Body of pancreas (tissue), 4 donors: ENCODE results near the gene MAN2B1. TPM values are rescaled to one million over a fixed set of nuclear protein-coding genes. Genes with fewer than 3 reads are reported as not detected.
"Not testable (repeated sequence)": the region's sequence is repeated elsewhere in the genome, so short reads cannot be mapped to it uniquely, and the experiment has no call there.

Experiments used
- ATAC-seq: fragments of 150-250 bp; one replicate; pipeline ENCODE4 v1.9.1; 2016
- DNase-seq, 4 donors: peaks; one replicate each; pipeline ENCODE4 v3.0.0-alpha.2; 2019
- H3K27ac ChIP-seq, 4 donors: fragments of 200-600 bp; sonication (generic); 1 replicate in 3 of 4; 2 replicates in 1 of 4; pipeline versions ENCODE4 v1.5.1 to v1.6.1; 2016 to 2019; ENCODE audit warnings: mild to moderate bottlenecking in 1 of 4, mixed read lengths in 1 of 4, moderate library complexity in 1 of 4
- H3K27me3 ChIP-seq, 2 donors: fragments of 200-600 bp; sonication (generic); one replicate each; pipeline ENCODE4 v1.6.0; 2016; ENCODE audit warnings: mild to moderate bottlenecking in 1 of 2
- H3K36me3 ChIP-seq, 2 donors: fragments of 200-600 bp; sonication (generic); replicated peaks in 1 of 2; 2 replicates each; pipeline ENCODE4 v1.5.1; 2016; ENCODE audit warnings: low read depth in 2 of 2; ENCODE audit not compliant: insufficient read depth in 1 of 2
- H3K4me1 ChIP-seq: fragments of 200-600 bp; sonication (generic); one replicate; pipeline ENCODE4 v1.6.0; 2016
- H3K4me3 ChIP-seq, 2 donors: fragments of 200-600 bp; sonication (generic); 1 replicate in 1 of 2; 2 replicates in 1 of 2; pipeline ENCODE4 v1.5.1; 2016 to 2019
- H3K9me3 ChIP-seq, 3 donors: fragments of 200-600 bp; sonication (generic); 1 replicate in 2 of 3; 2 replicates in 1 of 3; pipeline ENCODE4 v1.5.1; 2016
- POLR2A ChIP-seq, 3 donors: fragments of 450-650 bp; IDR thresholded peaks; one replicate each; pipeline ENCODE4 v1.6.1; 2016; ENCODE audit warnings: antibody characterized with exemption in 3 of 3, mild to moderate bottlenecking in 2 of 3
- WGBS, 2 donors: methylation state at CpG; one replicate each; pipeline ENCODE4 v1.1.5; 2017; 5-methylcytosine and 5-hydroxymethylcytosine counted together
- intact Hi-C: fragments of 100-400 bp; cut with DNase I; formaldehyde crosslinking; loops from one replicate; pipeline ENCODE4 v1.15.1; 2023
- total RNA-seq, 2 donors: library from RNA; depleted of rRNA; stranded (reverse); fragments of >200 nt; gene quantifications; one replicate each; pipeline ENCODE4 v1.1.0, GENCODE V29; 2016
- TF ChIP-seq, protein P1 (sequence below), 7 experiments: fragments of 450-650 bp in 4 of 7; fragments of 200-600 bp in 3 of 7; sonication (generic) in 3 of 7; IDR thresholded peaks; one replicate each; pipeline ENCODE4 v1.5.1; 2016 to 2019; ENCODE audit warnings: antibody characterized with exemption in 7 of 7

MAN2B1 gene
- total RNA-seq, 2 donors from 2014 or later: 30.0 to 48.0 TPM

DNA sequence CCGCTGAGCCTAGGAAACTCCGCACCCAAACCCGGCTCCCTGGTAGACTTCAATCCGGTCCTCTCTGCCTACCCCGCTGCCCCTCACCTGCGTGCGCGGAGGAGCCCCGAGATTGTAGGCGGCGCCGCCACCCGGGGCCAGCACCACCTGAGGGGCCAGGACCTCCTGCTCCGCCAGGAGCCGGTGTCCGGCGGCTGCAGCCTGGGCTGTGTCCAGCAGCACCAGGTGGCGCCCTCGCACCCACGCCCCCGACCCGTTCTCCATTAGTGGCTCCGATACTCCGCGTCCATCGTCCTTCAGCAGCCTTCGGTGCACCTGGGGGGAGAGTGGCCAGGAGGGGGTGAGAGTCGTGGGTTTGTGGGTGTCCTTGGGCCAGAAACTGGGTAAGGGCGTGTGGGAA lies 18.5 kb downstream of the MAN2B1 start:
- no peak overlapping the region for H3K4me3 ChIP-seq
- no peak for TF ChIP-seq POLR2A (IDR thresholded peaks at IDR 0.05)
- TF ChIP-seq, protein P1, sequence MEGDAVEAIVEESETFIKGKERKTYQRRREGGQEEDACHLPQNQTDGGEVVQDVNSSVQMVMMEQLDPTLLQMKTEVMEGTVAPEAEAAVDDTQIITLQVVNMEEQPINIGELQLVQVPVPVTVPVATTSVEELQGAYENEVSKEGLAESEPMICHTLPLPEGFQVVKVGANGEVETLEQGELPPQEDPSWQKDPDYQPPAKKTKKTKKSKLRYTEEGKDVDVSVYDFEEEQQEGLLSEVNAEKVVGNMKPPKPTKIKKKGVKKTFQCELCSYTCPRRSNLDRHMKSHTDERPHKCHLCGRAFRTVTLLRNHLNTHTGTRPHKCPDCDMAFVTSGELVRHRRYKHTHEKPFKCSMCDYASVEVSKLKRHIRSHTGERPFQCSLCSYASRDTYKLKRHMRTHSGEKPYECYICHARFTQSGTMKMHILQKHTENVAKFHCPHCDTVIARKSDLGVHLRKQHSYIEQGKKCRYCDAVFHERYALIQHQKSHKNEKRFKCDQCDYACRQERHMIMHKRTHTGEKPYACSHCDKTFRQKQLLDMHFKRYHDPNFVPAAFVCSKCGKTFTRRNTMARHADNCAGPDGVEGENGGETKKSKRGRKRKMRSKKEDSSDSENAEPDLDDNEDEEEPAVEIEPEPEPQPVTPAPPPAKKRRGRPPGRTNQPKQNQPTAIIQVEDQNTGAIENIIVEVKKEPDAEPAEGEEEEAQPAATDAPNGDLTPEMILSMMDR (IDR thresholded peaks at IDR 0.05): peak in 4 of 7 experiments; percentile 30 to 48 (median 36)
- H3K27me3 ChIP-seq: no peaks in the 10 kb centered on the region
- DNase-seq (peak; percentile 26 to 62 (median 42)), ATAC-seq (peak; percentile 50)
- no peaks in the 10 kb centered on the region for H3K36me3 ChIP-seq
- WGBS, 2 donors: 15 to 30% methylated on average over 12 to 28 of the region's 29 CpGs
- intact Hi-C loops: no loop called here
- no peaks in the 10 kb centered on the region for H3K9me3 ChIP-seq
- peaks cover 18% of the 10 kb centered on the region for H3K4me1 ChIP-seq
- no peak overlapping the region for H3K27ac ChIP-seq

DNA sequence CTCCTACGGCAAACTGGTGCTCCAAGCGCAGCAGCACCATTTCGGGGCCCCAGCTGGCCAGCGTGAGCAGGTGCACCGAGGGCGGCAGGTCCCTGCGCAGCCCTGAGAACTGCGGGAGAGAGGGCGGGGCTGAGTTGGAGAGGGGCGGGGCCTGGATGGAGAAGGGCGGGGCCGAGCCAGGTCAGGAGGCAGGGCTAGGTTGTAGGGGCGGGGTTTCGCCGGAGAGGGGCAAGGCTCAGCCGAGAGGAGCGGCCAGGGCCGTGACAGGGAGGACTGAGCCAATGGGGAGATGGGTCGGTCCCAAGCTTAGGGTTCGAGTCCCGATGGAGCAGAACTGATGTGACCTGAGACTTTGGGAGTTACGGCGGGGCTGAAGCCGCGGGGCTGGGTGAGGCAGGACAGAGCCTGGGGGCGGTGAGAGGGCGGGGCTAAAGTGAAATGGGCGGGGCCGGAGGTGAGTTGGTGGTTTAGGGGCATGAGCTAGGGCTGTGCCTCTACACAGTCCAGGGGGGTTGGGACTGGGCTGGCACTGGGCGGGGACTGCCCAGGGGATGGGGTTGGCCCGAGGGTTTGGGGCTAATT lies 19.0 kb downstream of the MAN2B1 start:
- H3K36me3 ChIP-seq: no peaks in the 10 kb centered on the region
- H3K4me3 ChIP-seq: no peak overlapping the region
- H3K27ac ChIP-seq: peak overlapping the region in 1 of 4 donors; percentile 11
- no peaks in the 10 kb centered on the region for H3K27me3 ChIP-seq
- no peak for TF ChIP-seq POLR2A (IDR thresholded peaks at IDR 0.05)
- TF ChIP-seq, protein P1 (IDR thresholded peaks at IDR 0.05): peak in 2 of 7 experiments; percentile 19 to 22
- DNase-seq: peak; percentile 79 to 88 (median 83)
- intact Hi-C loops: no loop called here
- no peaks in the 10 kb centered on the region for H3K9me3 ChIP-seq
- peak; percentile 95 for ATAC-seq
- 14 to 17% methylated on average over 27 to 30 of the region's 31 CpGs for WGBS, 2 donors
- peaks cover 18% of the 10 kb centered on the region for H3K4me1 ChIP-seq

DNA sequence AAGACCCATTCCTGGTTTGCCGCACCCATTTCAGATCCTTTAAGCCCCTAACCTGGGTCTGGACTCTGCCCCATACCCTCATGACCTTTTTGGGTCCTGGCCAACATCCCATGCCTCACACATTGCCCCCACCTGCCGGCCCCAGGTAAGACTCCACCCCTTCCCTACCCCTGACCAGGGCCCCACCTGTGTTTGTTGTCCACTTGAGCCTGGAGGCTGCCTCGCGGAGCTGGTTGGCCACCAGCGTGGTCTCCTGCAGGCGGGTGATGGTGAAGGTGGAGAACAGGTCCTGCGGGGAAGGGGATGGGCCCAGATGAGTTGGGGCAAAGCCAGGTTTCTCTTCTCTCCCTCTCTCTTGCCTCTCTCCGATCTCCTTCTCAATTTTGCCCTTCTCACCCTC lies 19.5 kb downstream of the MAN2B1 start:
- peak; percentile 3 for ATAC-seq
- Histone ChIP-seq H3K4me1 (peaks cover 18% of the 10 kb centered on the region), H3K9me3 (no peaks in the 10 kb centered on the region)

DNA sequence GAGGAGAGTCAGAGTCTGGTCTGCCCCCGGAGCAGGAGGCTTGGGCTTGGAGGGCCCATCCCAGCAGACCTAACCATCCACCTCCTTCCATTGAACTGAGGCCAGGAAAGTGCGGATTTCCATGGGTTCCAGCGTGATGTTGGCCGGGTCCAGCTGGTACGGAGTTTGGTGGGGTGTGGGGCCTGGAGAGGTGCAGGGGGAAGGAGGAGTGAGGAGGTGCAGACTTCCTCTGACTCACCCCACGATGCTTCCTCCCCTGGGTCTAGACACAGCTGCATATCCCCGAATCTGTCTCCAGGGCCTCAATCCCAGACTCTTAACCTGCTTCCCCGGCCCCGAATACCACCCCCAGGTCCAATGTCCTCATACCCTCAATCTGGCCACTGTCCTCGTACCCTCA lies 20.0 kb downstream of the MAN2B1 start:
- Histone ChIP-seq H3K4me1 (peaks cover 18% of the 10 kb centered on the region), H3K36me3 (no peaks in the 10 kb centered on the region), H3K9me3 (no peaks in the 10 kb centered on the region), H3K4me3 (no peak overlapping the region), H3K27ac (no peak overlapping the region), H3K27me3 (no peaks in the 10 kb centered on the region)
- intact Hi-C loops: no loop called here
- ATAC-seq (no peak), DNase-seq (no peak)
- TF ChIP-seq, protein P1 (IDR thresholded peaks at IDR 0.05): no peak
- TF ChIP-seq POLR2A (IDR thresholded peaks at IDR 0.05): no peak
- WGBS, 2 donors: 94 to 97% methylated on average over 10 of the region's 10 CpGs

More for the DNA sequence above, 19.5 kb downstream of the MAN2B1 start:
- no peaks in the 10 kb centered on the region for H3K36me3 ChIP-seq
- H3K27ac ChIP-seq: peak overlapping the region in 1 of 4 donors; percentile 11
- H3K4me3 ChIP-seq: no peak overlapping the region
- no peak for TF ChIP-seq POLR2A (IDR thresholded peaks at IDR 0.05)
- TF ChIP-seq, protein P1 (IDR thresholded peaks at IDR 0.05): no peak
- no peaks in the 10 kb centered on the region for H3K27me3 ChIP-seq
- intact Hi-C loops: no loop called here
- DNase-seq: peak in 2 of 4 donors; percentile 15 to 21
- whole genome bisulfite sequencing, 2 donors: 44 to 63% methylated on average over 5 to 8 of the region's 8 CpGs

DNA sequence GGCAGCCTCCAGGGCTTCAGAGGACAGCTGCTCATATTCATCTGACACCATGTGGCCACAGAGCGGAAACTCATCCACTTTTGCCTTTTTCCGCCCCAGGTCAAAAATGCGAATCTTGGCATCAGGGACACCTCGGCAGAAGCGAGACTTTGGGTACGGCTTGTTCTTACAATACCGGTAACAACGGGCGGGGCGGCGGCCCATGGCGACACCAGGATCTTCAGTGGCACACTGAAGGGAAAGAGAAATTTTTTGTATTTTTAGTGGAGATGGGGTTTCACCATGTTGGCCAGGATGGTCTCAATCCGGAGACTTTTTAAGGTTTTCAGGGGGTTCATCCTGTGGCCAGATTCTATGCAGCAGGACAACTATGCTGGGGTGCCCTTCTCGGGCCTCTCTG lies 22.8 kb downstream of the MAN2B1 start:
- DNase-seq, intact Hi-C loops, H3K27me3 ChIP-seq, H3K4me3 ChIP-seq, ATAC-seq, H3K27ac ChIP-seq, H3K36me3 ChIP-seq, H3K9me3 ChIP-seq: not testable (repeated sequence)
- 87 to 91% methylated on average over 14 of the region's 14 CpGs for WGBS, 2 donors
- H3K4me1 ChIP-seq: peaks cover 29% of the 10 kb centered on the region
